KMS-11 (cell line): ENCODE measurements around the gene PRPF19.

Experiments
- H2AFZ ChIP-seq: fragments of 200-600 bp; sonication (generic); 2 replicates; pipeline ENCODE4 v1.6.1; 2016; ENCODE audit warnings: antibody characterized with exemption, mixed run types, low read depth
- H3K27ac ChIP-seq: fragments of 200-600 bp; sonication (generic); 2 replicates; pipeline ENCODE4 v1.6.1; 2016; ENCODE audit warnings: mild to moderate bottlenecking, mixed run types
- H3K27me3 ChIP-seq: fragments of 200-600 bp; sonication (generic); 2 replicates; pipeline ENCODE4 v1.6.1; 2017; ENCODE audit warnings: mild to moderate bottlenecking, low read depth, mixed run types, moderate library complexity; ENCODE audit not compliant: insufficient read depth
- H3K36me3 ChIP-seq: fragments of 200-600 bp; sonication (generic); 2 replicates; pipeline ENCODE4 v1.6.1; 2017; ENCODE audit warnings: mild to moderate bottlenecking, mixed run types; ENCODE audit not compliant: insufficient read depth
- H3K4me1 ChIP-seq: fragments of 200-600 bp; sonication (generic); 2 replicates; pipeline ENCODE4 v1.6.1; 2016; ENCODE audit warnings: mild to moderate bottlenecking, low read depth, mixed run types; ENCODE audit not compliant: poor library complexity, severe bottlenecking
- H3K4me2 ChIP-seq: fragments of 200-600 bp; sonication (generic); 2 replicates; pipeline ENCODE4 v1.7.0; 2016; ENCODE audit warnings: mild to moderate bottlenecking, mixed run types
- H3K4me3 ChIP-seq: fragments of 200-600 bp; sonication (generic); IDR thresholded peaks from 2 replicates; pipeline ENCODE4 v1.6.1; 2017; ENCODE audit warnings: low read depth, low read length, mixed read lengths; ENCODE audit not compliant: insufficient read depth
- H3K79me2 ChIP-seq: fragments of 200-600 bp; sonication (generic); 2 replicates; pipeline ENCODE4 v1.6.1; 2016; ENCODE audit warnings: low read depth, mixed run types; ENCODE audit not compliant: insufficient read depth
- H3K9ac ChIP-seq: fragments of 200-600 bp; sonication (generic); 2 replicates; pipeline ENCODE4 v1.6.1; 2016; ENCODE audit warnings: mild to moderate bottlenecking, mixed run types
- H4K20me1 ChIP-seq: fragments of 200-600 bp; sonication (generic); 2 replicates; pipeline ENCODE4 v1.6.1; 2016; ENCODE audit warnings: mild to moderate bottlenecking, mixed run types; ENCODE audit not compliant: insufficient read depth
- CTCF ChIP-seq: fragments of 200-600 bp; sonication (generic); conservative IDR thresholded peaks from 2 replicates; pipeline ENCODE4 v1.6.1; 2017; ENCODE audit warnings: low read depth, mild to moderate bottlenecking, antibody characterized with exemption, low read length, moderate library complexity, mixed read lengths

PRPF19 gene

GRCh38 chr11:60852117-60852981, 54.0 kb downstream of the PRPF19 start:
- H3K27me3 ChIP-seq: no peaks in the 10 kb centered on the region
- no peak overlapping the region for H3K4me3 ChIP-seq
- TF ChIP-seq CTCF: no peak
- peaks cover 6% of the 10 kb centered on the region; the same call in 1 of the 2 replicates for H3K36me3 ChIP-seq
- peaks cover 5% of the 10 kb centered on the region for H3K79me2 ChIP-seq
- H3K4me1 ChIP-seq: no peaks in the 10 kb centered on the region
- no peak overlapping the region for H3K27ac ChIP-seq
- no peak overlapping the region for H3K4me2 ChIP-seq
- no peaks in the 10 kb centered on the region for H4K20me1 ChIP-seq
- H3K9ac ChIP-seq: no peak overlapping the region
- no peak overlapping the region for H2AFZ ChIP-seq

GRCh38 chr11:60851327-60852104, 54.9 kb downstream of the PRPF19 start:
- no peak overlapping the region for H3K4me3 ChIP-seq
- H3K4me2 ChIP-seq: no peak overlapping the region
- no peak overlapping the region for H2AFZ ChIP-seq
- peaks cover 13% of the 10 kb centered on the region for H3K79me2 ChIP-seq
- no peak overlapping the region for H3K9ac ChIP-seq
- H3K27me3 ChIP-seq: no peaks in the 10 kb centered on the region
- no peak overlapping the region for H3K27ac ChIP-seq
- H3K4me1 ChIP-seq: no peaks in the 10 kb centered on the region
- H4K20me1 ChIP-seq: no peaks in the 10 kb centered on the region
- H3K36me3 ChIP-seq: peaks cover 6% of the 10 kb centered on the region; the same call in 1 of the 2 replicates
- TF ChIP-seq CTCF: no peak

- TF ChIP-seq CTCF: no peak
- Histone ChIP-seq H3K4me3 (no peak overlapping the region), H4K20me1 (no peaks in the 10 kb centered on the region), H3K27me3 (no peaks in the 10 kb centered on the region), H3K9ac (no peak overlapping the region), H3K27ac (no peak overlapping the region), H3K4me1 (peaks cover 13% of the 10 kb centered on the region), H3K36me3 (peaks cover 6% of the 10 kb centered on the region; the same call in 1 of the 2 replicates), H2AFZ (no peak overlapping the region), H3K79me2 (peaks cover 30% of the 10 kb centered on the region), H3K4me2 (no peak overlapping the region)
Observed at GRCh38 chr11:60849641-60850520, 56.5 kb downstream of the PRPF19 start.

GRCh38 chr11:60848714-60849151, 57.7 kb downstream of the PRPF19 start:
- TF ChIP-seq CTCF: no peak
- Histone ChIP-seq H3K4me1 (peaks cover 19% of the 10 kb centered on the region), H3K36me3 (peaks cover 6% of the 10 kb centered on the region; the same call in 1 of the 2 replicates), H4K20me1 (no peaks in the 10 kb centered on the region), H3K27ac (no peak overlapping the region), H3K79me2 (peaks cover 41% of the 10 kb centered on the region), H3K4me3 (no peak overlapping the region), H3K27me3 (no peaks in the 10 kb centered on the region), H2AFZ (no peak overlapping the region), H3K4me2 (no peak overlapping the region), H3K9ac (no peak overlapping the region)
